CD4-positive, alpha-beta T cell treated with Interleukin-1 beta for 1 hour (primary cell): ENCODE results near the gene PGP.
A peak's percentile ranks its signal among the peaks of the same experiment; 100 is the strongest.

ENCODE experiments used
- DNase-seq, 2 donors: peaks; one replicate each; pipeline ENCODE4 v3.0.0-alpha.2; 2020 to 2022

Gene PGP

DNA sequence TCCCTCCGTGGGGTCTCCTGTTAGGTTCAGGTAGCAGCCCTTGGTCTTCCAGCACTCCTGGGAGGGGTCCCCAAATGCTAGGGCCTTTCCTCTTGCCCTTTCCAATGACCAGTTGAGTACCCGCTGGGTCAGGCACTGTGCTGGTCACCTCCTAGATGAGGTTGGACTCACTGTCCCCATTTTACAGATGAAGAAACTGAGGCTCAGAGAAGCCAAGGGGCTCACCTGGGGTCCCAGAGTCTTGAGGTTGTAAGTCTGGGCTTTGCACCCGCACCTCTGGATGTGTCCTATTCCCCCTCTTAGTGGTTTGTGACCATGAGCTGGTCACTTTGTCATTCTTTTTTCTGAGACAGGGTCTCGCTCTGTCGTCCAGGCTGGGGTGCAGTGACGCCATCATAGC, 16.9 kb downstream of the PGP start:
- no peak for DNase-seq

DNA sequence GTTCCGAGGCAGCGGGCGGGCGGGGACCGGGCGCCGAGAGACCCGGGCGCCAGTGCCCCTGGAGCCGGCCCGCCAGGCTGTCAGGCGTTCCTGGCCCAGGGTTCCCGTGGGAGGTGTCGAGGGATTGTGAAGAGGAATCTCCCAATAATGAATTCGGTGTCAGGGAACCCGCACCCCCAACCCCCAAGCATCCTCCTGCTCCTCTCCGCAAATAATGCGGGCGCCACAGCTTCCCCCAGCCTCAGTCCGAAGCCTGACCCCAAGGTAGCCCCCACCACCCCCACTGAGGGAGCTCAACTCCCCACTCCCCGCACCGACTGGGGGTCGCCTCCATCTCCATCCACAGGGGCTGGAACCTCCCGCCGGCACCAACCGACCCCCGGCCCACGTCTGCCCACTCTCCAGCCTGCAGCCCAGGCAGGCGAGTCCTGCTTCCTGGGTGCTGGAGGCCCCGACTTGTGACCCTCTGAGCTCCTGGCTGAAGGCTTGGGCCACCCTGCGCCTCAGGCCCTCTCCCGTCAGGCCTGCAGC, 17.6 kb downstream of the PGP start:
- DNase-seq, result no peak

DNA sequence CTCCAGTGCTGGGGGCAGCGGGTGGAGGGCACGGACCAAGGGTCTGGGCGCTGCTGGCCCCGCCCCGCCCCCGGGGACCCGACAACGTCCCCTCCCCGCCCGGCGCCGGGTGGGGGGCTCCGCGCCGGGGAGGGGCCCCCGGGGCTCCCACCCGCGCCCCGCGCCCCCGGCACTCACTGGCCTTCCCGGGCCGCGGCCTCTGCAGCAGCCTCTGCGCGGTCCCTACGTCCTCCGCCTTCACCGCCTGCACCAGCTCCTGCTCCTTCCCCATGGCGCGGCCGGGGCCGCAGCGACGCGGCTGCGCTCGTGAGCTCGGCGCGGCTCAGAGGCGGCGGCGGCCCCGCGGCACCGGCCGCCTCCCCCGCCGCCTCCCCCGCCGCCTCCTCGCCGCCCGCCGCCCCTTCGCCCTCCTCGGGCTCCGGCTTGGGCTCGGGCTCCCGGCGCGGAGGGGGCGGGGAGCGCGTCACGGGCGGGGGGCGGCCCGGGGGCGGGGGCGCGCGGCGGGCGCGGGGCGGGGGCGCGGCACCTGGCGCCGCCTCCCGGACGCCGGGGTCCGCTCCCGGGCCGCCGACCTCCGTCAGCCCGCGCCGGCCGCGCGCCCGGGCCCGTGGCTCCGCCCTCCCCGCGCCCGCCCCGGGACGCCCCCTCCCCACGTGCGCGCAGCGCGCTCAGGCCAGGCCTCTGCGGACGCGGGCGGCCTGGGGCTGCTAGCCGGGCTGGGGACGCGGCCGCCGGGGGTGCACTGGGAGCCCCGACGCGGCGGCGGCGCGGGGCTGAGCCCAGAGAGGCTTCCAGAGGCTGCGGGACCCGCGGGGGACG, 18.3 kb downstream of the PGP start, which contains the start of gene CASKIN1:
Gene CASKIN1, minus strand, starts transcription at position 444 of the 819 bp plus-strand sequence. Its CDS starts 173 bp downstream, at position 271.
- no peak for DNase-seq

DNA sequence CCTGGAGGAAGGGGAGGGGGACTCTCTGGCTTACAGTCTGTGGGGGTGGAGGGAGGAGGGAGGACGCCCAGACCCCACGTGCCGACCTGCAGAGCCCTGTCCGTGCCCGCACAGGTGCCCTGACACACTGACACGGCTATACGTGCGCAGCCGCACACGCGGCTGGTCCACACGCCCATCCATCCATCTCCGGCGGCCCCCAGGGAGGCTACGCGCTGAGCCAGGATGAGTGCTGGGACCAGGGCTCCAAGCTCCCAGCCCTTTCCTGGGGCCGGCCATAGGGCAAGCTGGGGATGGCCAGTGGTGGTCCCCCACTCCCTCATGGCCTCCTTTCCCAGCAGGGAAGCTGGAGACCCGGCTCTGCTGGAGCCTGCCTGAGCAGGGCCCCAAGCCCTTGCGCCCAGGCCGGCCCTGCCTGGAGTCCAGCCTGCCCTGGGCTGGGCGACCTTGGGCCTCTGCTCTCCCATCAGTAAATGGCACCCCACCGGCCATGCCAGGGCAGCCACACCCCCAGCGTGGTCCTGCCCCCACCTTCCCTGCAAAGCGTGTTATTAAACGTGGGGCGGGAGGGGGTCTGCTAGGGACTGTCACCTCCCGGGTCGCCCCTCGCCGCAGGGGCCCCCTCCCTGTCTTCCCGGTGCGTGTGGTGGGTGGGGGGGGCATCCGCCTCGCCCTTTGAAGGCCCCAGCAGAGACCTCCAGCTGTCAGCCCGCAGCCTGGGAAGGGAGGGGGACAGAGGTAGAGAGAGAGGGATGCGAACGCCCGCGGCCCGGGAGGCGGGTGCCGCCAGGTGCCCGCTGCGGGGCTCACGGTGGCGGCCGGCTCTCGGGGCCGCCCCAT, 19.1 kb downstream of the PGP start:
- DNase-seq, result no peak

DNA sequence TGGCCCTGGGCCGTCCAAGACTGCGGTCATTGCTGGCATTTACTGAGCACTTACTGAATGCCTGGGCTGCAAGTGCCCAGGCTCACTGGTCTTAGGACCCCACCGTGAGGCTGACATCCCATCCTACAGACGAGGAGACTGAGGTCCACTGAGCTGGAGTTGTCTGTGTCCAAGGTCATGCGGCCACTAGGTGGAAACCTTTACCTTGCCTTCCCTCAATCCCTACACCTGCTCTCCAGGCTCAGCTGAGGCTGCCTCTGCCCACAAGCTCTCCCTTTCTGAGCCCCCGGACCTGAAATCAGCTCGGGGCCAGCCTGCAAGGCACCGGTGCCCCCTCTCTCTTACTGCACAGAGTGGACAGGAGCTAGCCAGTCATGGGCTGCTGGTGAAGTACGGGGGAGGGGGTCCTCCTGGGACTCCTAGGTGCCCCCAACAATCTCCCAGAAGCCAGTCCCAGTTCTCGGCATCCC, 19.8 kb downstream of the PGP start:
- peak; percentile 64 to 71 for DNase-seq

DNA sequence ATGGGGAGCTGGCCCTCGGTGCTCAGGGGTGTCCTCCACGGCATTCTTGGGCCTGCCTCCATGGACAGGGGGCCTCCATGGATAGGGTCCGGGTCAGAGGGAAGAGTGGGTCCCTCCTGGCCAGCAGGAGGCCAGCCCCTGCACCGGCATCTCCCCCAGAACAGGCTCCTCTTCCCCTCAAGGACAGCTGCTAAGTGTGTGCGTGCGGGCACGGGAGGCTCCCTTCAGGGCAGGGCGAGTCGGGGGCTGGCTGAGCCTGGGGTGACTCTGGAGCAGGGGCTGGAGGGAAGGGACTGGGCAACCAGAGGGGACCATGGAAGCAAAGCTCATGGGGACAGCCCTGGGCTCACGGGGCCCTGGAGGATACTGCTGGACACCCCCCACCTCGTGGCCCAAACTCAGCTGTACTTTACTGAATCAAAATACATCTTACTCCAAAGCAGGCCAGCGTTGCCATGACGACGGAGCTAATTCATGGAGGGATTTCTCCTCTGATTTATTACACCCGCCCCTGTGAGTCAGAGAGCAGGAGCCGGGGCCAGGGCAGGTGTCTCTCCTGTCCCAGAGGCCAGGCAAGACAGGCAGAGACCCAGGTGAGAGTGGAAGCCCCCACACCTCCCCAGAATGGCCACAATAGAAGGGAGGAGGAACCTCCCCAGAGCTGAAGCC, 20.3 kb downstream of the PGP start:
- no peak for DNase-seq

DNA sequence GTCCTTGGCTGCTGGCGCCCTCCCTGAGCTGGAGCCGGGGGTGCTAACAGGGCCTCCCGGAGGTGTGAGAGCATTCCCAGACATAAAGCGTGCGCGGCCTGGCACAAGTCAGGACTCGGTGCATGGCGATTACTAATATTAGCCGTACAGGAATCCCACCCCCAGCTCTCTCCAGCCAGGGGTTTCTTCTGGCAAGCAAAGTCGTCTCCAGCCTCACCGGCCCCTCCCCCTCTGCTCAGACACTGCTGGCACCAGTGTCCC, 23.3 kb downstream of the PGP start:
- DNase-seq, result no peak

DNA sequence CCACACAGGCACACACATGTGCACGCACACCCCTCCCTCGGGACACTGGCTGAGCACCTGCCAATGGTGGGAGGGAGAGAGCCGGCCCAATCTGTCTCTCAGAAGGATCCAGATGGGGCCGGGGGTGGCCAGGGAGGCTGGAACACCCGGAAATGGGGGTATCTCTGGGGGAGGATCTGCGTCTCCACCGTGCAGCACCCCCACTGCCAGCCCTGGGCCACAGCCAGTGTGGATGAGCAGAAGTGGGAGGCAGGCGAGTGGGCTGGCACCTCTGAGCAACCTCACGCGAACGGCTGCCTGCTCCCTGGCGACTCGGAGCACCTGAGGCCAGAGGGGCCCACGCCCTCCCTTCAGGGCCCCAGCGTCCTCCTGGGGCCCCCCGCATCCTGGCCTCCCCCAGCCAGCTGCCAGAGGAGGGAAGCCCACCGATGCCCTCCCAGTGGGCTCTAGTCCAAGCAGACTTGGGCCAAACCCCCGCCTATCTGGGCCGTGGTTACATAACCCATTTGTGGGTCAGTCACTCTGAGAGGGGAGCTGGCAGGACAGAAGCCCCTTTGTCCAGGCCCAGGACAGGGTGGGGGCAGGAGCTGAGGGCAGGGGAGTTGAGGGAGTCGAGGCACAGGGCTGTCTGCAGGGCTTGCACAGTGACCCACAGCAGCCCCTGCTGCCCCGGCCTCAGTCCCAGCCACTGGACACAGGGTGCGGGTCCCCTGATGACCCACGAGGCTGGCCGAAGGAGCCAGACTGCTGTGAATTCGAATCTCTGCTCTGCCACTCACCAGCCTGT, 23.8 kb downstream of the PGP start:
- no peak for DNase-seq

DNA sequence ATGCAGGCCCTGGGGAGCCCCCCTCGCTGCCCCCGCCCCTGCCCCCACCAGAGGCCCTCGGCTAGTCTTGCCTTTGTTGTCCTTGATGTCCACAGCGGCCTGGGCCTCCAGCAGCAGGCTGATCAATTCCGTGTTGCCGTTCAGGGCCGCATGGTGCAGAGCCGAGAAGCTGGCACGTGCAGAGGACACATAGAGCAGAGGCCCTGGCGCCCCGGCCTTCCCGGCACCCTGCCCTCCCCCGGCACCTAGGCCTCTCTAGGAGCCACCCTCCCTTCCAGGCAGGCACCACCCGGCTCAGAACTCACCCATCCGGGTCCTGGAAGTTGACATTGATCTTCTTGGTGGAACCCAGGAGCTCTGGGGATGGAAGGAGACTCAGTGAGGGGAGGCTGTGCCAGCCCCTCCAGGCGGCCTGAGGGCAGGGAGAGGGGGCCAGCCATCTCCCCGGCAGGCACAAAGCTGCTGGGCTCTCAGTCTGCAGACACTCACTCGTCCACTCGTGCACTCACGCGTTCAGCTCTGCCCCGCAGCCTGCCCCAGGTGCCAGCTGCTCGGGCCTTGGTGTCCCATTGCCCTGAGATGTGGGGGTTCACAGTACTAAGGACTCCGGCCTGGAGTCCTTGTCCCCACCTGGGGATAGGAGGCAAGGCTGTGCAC, 24.5 kb downstream of the PGP start:
- DNase-seq, result no peak

DNA sequence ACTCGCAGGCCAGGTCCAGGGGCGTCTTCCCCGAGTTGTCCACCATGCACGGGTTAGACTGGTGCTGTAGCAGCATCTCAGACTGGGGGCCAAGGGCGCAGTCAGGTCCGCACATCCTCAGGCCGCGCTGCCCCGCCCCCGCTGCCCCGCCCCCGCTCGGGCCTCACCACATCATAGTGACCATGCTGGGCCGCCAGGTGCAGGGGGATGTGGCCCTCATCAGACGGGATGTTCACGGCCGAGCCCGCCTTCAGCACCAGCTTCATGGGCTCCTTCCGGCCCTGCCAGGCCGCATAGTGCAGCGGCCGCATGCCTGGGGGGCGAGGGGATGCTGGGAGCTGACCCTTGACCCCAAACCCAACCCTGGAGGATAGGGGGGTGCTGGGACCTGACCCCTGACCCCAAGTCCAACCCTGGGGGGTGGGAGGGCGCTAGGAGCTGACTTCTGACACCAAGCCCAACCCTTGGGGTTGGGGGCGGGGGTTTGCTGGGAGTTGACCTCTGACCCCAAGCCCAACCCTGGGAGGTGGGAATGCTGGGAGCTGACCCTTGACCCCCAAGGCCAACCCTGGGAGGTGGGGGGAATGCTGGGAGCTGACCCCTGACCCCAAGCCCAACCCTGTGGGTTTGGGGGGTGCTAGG, 25.3 kb downstream of the PGP start:
- DNase-seq, result no peak

DNA sequence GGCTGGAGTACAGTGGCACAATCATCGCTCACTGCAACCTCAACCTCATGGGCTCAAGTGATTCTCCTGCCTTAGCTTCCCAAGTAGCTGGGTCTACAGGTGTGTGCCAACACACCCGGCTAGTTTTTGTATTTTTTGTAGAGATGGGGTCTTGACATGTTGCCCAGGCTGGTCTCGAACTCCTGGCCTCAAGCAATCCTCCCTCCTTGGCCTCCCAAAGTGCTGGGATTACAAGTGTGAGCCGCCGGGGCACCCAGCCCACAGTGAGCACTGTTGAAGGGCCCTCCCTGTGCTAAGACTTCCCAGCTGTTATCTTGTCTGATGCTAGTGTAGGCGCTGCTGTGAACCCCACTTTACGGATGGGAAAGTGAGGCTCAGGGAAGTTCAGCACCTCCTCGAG, 26.2 kb downstream of the PGP start:
- DNase-seq, result no peak

DNA sequence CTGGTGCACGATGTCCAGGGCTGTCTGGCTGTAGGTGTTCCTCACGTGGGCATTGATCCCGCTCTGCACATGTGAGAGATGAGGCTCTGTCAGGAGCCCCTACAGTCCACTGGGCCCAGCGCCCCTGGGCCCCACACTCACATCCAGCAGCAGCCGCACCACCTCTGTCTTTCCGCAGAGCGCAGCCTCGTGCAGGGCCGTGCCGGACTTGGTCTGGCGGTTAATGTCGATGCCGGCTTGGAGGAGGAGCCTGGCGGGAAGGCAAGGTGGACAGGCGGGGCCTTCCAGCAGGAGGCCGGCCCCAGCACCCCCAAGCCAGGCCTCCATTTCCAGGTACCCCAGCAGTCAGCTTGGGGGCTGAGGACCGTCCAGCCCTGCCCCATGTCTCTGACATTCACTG, 27.4 kb downstream of the PGP start:
- no peak for DNase-seq

DNA sequence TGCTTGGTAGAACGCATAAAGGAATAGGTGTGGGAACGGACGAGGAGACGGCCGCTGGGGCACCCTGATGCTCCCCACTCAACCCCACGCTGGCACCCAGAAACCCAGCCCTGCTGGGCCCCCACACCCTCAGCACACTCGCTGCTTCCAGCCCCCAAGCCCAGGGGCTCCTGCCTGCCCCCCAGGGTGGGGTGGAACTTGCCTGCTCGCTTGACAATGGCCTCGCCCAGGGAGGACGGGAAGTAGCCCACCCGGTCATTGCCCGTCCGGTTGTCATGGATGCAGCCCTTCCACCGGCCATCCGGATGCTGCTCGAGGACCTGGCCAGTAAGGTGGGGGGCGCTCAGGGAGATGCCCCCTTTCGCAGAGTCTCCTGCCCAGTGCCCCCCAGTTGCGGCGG, 28.1 kb downstream of the PGP start:
- no peak for DNase-seq

DNA sequence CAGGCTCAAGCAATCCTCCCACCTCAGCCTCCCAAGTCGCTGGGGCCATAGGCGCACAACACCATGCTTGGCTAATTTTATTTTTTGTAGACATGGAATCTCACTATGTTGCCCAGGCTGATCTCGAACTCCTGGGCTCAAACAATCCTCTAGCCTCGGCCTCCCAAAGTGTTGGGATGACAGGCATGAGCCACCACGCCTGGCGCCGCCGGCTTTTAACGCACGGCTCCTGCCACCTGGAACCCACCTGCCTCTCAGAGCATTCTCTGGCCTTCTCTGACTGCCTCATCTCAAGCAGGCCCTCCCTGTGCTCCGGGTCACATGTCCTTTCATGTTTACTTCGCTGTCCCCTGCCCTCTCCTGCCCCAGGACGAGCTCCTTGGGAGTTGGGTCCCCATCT, 28.6 kb downstream of the PGP start:
- no peak for DNase-seq

DNA sequence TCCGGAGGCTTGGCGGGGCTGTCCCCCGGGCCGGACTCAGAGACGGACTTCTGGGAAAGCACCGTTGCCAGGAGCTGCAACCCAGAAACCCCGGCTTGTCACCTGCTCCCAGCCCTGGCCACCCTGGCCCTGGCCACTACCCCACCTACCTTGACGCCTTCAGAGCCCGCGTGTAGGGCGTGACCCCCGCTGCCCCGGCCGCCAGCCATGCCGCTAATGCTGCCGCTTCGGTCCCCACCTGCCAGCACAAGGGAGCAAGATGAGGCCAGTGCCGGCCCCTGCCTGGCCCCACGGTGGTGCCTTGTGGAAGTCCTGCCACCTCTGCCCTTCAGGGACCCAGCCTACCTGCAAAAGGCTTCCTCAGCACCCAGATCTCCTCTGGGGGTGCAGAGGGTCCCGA, 29.7 kb downstream of the PGP start:
- DNase-seq, result no peak

DNA sequence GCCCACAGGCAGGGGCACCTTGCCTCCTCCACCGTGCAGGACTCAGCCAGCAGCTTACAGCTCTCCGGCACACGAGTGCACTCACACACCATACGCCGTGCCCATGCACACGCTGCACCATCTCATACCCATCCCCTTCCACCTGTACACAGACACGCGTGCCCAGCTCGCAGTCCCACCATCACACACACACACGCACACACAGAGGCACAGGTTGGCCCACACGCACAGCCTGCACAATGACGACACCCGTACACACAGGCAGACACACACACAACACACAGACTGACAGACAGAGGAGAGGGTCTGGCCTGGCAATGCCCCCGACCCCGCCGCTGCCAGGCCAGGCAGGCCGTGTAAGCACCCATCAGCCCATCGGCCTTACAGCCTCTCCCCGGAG, 30.3 kb downstream of the PGP start:
- DNase-seq, result no peak

DNA sequence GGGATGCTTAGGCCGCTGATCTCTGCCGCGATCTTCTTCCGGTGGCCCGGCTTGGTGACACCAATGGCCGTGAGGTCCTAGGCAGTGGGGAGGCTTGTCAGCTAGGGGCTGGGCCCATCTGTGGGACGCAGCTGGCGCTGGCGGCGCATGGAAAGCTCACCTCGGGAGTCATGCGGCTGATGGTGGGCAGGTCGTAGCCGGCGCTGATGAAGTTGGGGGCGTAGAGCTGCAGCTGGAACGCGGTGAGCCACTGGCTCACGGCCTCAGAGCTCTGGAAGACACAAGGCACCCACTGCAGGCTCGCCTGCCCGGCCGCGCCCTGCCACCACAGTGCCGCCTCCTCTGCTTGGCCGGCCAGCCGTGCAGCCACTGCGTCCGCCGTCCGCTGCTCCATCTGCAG, 31.0 kb downstream of the PGP start:
- no peak for DNase-seq

DNA sequence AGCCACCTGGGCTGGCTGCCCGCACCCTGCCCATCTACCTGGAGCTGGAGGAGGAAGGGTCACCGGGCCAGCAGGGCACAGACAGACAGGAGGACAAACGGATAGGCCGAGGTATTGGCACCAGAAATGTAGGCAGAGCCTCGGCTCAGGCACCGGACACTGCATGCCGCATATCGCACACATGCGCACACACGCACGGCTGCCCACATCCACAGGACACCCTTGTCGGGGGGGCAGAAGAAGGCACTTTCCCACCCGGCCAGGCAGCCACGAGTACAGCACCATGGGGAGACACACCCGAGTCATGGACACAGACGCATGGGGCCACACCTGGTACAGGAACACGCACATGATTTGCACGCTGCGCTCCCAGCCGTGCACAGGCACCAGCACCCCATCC, 32.7 kb downstream of the PGP start:
- DNase-seq, result no peak

DNA sequence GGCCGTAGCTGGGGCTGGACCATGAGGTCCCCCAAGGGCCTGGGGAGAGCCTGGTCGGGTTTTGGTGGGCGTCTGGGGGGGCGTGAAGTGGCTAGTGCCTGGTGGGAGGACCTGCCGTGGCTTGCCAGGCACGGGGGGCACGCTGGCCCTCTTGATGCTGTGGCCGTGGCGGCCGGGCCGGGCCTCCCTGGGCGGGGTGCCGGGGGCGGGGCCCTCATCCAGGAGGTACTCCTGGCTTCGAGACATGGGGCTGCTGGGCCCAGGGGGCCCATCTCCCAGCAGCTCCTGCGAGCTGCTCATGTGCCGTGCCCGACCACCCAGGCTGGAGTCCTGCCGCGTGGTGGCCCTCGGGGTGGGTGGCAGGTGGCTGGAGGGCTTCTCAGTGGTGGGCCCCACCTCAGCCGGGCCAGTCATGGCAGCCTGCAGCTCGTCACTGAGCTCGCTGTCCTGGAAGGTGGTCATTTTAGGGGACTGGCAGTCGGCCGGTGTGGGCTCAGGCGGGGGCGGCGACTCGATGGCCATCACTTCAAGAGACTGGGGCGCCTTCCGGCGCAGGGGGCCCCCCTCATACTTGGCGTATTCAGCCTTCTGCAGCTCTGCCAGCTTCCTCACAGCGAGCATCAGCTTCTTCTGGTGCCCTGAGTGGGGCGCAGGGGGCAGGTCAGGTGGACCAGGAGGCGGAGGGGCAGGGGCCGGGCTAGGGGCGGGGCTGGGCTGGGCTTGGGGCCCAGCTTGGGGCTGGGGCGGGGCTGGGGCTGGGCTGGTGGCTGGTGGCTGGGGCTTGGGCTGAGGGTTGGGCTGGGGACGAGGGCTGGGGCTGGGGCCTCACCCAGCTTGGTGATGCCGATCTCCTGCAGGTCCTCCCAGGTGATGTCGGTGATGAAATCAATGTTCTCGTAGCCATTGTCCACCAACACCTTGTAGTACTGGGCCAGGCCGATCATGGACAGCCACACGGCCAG, 33.4 kb downstream of the PGP start:
- DNase-seq, result no peak

DNA sequence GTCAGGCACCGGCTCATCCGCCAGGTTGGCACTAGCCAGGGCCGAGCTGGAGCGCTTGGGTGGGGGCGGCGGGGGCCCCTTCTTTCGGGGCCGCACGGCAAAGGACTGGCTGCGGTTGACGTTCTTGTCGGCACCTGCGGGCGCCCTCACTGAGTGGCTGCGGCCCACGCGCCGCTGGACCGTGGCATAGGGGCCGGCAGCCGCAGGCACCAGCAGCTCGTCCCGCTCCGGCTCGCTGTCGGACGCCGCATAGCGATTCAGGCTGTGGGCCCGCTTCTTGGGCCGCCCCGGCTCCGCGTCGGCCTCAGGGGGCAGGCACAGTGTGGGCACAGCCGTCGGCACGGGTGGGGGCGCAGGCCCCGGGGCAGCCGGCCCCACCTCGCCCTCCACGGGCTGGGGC, 34.2 kb downstream of the PGP start:
- DNase-seq, result no peak
